HepG2 (cell line): ENCODE results near the gene ABCG8. TPM values are rescaled to one million over a fixed set of nuclear protein-coding genes. Genes with fewer than 3 reads are reported as not detected.

Source experiments
- CHCHD3 ChIP-seq: sonication (generic); formaldehyde crosslinking; IDR thresholded peaks from 2 replicates; pipeline ENCODE4 v1.8.0; 2022; ENCODE audit warnings: mild to moderate bottlenecking, missing genetic modification reagents, moderate library complexity
- CHD2 ChIP-seq: IDR thresholded peaks from 2 replicates; pipeline ENCODE4 v1.6.1; 2011; ENCODE audit warnings: low read depth, low read length, improper control_type of control experiment
- ESRRA ChIP-seq: sonication (generic); formaldehyde crosslinking; IDR thresholded peaks from 2 replicates; pipeline ENCODE4 v1.5.1; 2020; ENCODE audit warnings: mild to moderate bottlenecking, low read depth, missing genetic modification reagents
- NFIC ChIP-seq: IDR thresholded peaks from 2 replicates; pipeline ENCODE4 v1.6.1; 2012; ENCODE audit warnings: mild to moderate bottlenecking, low read length, inconsistent platforms
- SMARCC2 ChIP-seq: fragments of 450-650 bp; IDR thresholded peaks from 2 replicates; pipeline ENCODE4 v1.6.1; 2017; ENCODE audit warnings: antibody characterized with exemption, mild to moderate bottlenecking
- SOX6 ChIP-seq, 2 experiments: fragments of 450-650 bp in 1 of 2; sonication (generic) in 1 of 2; formaldehyde crosslinking in 1 of 2; IDR thresholded peaks; 2 replicates each; pipeline versions ENCODE4 v1.4.0 to v1.6.1; 2017 to 2020; ENCODE audit warnings: antibody characterized with exemption in 1 of 2, mild to moderate bottlenecking in 1 of 2, missing genetic modification reagents in 1 of 2
- ZFX ChIP-seq: sonication (generic); formaldehyde crosslinking; IDR thresholded peaks from 2 replicates; pipeline ENCODE4 v1.4.0; 2020; ENCODE audit warnings: mild to moderate bottlenecking, low read depth, missing genetic modification reagents, moderate library complexity
- ZNF17 ChIP-seq: sonication (generic); formaldehyde crosslinking; IDR thresholded peaks from 2 replicates; pipeline ENCODE4 v1.5.0; 2020; ENCODE audit warnings: mild to moderate bottlenecking, missing genetic modification reagents
- ZNF180 ChIP-seq: sonication (generic); formaldehyde crosslinking; IDR thresholded peaks from 2 replicates; pipeline ENCODE4 v1.4.0; 2020; ENCODE audit warnings: low read depth, missing genetic modification reagents, borderline replicate concordance
- ZNF230 ChIP-seq: sonication (generic); formaldehyde crosslinking; IDR thresholded peaks from 2 replicates; pipeline ENCODE4 v1.4.0; 2020; ENCODE audit warnings: mild to moderate bottlenecking, missing genetic modification reagents
- ZNF337 ChIP-seq: sonication (generic); formaldehyde crosslinking; IDR thresholded peaks from 2 replicates; pipeline ENCODE4 v1.5.1; 2020; ENCODE audit warnings: missing genetic modification reagents, low read depth, mild to moderate bottlenecking, borderline replicate concordance
- ZNF782 ChIP-seq: sonication (generic); formaldehyde crosslinking; IDR thresholded peaks from 2 replicates; pipeline ENCODE4 v1.4.0; 2020; ENCODE audit warnings: missing genetic modification reagents, mild to moderate bottlenecking, borderline replicate concordance
- polyA plus RNA-seq, 8 experiments: library from polyadenylated mRNA; depleted of rRNA in 3 of 8; stranded (reverse) in 7 of 8; unstranded in 1 of 8; fragments of >200 nt; fragmentation: Illumina TruSeq in 4 of 8; extraction: Trizol in 4 of 8; gene quantifications; 2 replicates each; pipeline versions ENCODE4 v1.2.1 to v1.2.3, GENCODE V29; 2011 to 2016; ENCODE audit warnings: low read depth in 4 of 8, missing spikeins in 1 of 8, mixed read lengths in 1 of 8; ENCODE audit not compliant: insufficient read depth in 1 of 8
- total RNA-seq, 5 experiments: library from RNA; depleted of rRNA; stranded (reverse); fragments of >200 nt; fragmentation: Illumina TruSeq; extraction: Trizol; gene quantifications; 2 replicates each; pipeline ENCODE4 v1.2.3, GENCODE V29; 2016; ENCODE audit warnings: low read depth in 1 of 5
- TF ChIP-seq, protein P1 (sequence below): sonication (generic); formaldehyde crosslinking; IDR thresholded peaks from 2 replicates; pipeline ENCODE4 v1.4.0; 2020; ENCODE audit warnings: mild to moderate bottlenecking, missing genetic modification reagents
- TF ChIP-seq, protein P2 (sequence below): sonication (generic); formaldehyde crosslinking; IDR thresholded peaks from 2 replicates; pipeline ENCODE4 v1.4.0; 2020; ENCODE audit warnings: mild to moderate bottlenecking, missing genetic modification reagents
- TF ChIP-seq, protein P3 (sequence below): IDR thresholded peaks from 2 replicates; pipeline ENCODE4 v1.6.1; 2016; ENCODE audit warnings: low read depth, control low read depth
- TF ChIP-seq, protein P4 (sequence below): sonication (generic); formaldehyde crosslinking; IDR thresholded peaks from 2 replicates; pipeline ENCODE4 v1.5.1; 2020; ENCODE audit warnings: mild to moderate bottlenecking, missing genetic modification reagents, borderline replicate concordance
- TF ChIP-seq, protein P5 (sequence below): sonication (generic); formaldehyde crosslinking; conservative IDR thresholded peaks from 2 replicates; pipeline ENCODE4 v1.4.0; 2020; ENCODE audit warnings: mild to moderate bottlenecking, missing genetic modification reagents, moderate library complexity

Gene ABCG8
- total and polyA plus RNA-seq, 2 of the 13 experiments (the other 11 are each of a cell fraction or from before 2014, with no cell fraction given), result 8.1 to 8.8 TPM

DNA sequence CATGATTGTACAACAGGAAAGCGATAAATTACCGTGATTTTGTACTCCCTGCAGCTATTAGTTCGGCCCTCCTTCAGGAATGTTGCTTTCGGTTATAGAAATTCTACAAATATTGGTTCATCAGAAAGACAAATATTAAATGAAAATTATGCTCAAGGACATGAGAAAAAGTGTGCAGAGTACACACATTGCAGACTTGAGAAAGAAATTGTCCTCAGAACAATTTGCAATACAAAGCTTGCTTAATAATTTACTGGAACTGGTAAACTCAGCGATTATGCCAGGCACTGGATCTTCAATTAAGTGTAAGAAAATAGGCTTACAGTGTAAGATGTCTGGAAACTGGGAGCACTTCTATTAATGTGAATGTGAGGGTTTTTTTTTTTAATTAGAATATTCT, 45.9 kb downstream of the ABCG8 start (continued):
- TF ChIP-seq SMARCC2, result no peak
- no peak for TF ChIP-seq ZNF180 (CRISPR knock-in tag)
- TF ChIP-seq, protein P1, sequence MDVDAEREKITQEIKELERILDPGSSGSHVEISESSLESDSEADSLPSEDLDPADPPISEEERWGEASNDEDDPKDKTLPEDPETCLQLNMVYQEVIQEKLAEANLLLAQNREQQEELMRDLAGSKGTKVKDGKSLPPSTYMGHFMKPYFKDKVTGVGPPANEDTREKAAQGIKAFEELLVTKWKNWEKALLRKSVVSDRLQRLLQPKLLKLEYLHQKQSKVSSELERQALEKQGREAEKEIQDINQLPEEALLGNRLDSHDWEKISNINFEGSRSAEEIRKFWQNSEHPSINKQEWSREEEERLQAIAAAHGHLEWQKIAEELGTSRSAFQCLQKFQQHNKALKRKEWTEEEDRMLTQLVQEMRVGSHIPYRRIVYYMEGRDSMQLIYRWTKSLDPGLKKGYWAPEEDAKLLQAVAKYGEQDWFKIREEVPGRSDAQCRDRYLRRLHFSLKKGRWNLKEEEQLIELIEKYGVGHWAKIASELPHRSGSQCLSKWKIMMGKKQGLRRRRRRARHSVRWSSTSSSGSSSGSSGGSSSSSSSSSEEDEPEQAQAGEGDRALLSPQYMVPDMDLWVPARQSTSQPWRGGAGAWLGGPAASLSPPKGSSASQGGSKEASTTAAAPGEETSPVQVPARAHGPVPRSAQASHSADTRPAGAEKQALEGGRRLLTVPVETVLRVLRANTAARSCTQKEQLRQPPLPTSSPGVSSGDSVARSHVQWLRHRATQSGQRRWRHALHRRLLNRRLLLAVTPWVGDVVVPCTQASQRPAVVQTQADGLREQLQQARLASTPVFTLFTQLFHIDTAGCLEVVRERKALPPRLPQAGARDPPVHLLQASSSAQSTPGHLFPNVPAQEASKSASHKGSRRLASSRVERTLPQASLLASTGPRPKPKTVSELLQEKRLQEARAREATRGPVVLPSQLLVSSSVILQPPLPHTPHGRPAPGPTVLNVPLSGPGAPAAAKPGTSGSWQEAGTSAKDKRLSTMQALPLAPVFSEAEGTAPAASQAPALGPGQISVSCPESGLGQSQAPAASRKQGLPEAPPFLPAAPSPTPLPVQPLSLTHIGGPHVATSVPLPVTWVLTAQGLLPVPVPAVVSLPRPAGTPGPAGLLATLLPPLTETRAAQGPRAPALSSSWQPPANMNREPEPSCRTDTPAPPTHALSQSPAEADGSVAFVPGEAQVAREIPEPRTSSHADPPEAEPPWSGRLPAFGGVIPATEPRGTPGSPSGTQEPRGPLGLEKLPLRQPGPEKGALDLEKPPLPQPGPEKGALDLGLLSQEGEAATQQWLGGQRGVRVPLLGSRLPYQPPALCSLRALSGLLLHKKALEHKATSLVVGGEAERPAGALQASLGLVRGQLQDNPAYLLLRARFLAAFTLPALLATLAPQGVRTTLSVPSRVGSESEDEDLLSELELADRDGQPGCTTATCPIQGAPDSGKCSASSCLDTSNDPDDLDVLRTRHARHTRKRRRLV, result no peak
- TF ChIP-seq SOX6 (IDR thresholded peaks at IDR 0.05), result no peak
- TF ChIP-seq SOX6 (CRISPR knock-in tag; IDR thresholded peaks at IDR 0.05), result peak; percentile 49; the same call in 1 of the 2 replicates
- TF ChIP-seq ESRRA (CRISPR knock-in tag), result no peak
- TF ChIP-seq, protein P2, sequence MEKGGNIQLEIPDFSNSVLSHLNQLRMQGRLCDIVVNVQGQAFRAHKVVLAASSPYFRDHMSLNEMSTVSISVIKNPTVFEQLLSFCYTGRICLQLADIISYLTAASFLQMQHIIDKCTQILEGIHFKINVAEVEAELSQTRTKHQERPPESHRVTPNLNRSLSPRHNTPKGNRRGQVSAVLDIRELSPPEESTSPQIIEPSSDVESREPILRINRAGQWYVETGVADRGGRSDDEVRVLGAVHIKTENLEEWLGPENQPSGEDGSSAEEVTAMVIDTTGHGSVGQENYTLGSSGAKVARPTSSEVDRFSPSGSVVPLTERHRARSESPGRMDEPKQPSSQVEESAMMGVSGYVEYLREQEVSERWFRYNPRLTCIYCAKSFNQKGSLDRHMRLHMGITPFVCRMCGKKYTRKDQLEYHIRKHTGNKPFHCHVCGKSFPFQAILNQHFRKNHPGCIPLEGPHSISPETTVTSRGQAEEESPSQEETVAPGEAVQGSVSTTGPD (CRISPR knock-in tag), result no peak
- no peak for TF ChIP-seq ZFX (CRISPR knock-in tag)
- no peak for TF ChIP-seq CHD2
- TF ChIP-seq ZNF782 (CRISPR knock-in tag), result no peak
- TF ChIP-seq ZNF17, result no peak
- TF ChIP-seq ZNF337 (CRISPR knock-in tag), result no peak
- TF ChIP-seq CHCHD3 (CRISPR knock-in tag), result no peak
- TF ChIP-seq, protein P3, sequence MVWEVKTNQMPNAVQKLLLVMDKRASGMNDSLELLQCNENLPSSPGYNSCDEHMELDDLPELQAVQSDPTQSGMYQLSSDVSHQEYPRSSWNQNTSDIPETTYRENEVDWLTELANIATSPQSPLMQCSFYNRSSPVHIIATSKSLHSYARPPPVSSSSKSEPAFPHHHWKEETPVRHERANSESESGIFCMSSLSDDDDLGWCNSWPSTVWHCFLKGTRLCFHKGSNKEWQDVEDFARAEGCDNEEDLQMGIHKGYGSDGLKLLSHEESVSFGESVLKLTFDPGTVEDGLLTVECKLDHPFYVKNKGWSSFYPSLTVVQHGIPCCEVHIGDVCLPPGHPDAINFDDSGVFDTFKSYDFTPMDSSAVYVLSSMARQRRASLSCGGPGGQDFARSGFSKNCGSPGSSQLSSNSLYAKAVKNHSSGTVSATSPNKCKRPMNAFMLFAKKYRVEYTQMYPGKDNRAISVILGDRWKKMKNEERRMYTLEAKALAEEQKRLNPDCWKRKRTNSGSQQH (CRISPR knock-in tag), result no peak
- TF ChIP-seq NFIC, result peak; percentile 66; the same call in 1 of the 2 replicates
- TF ChIP-seq, protein P4, sequence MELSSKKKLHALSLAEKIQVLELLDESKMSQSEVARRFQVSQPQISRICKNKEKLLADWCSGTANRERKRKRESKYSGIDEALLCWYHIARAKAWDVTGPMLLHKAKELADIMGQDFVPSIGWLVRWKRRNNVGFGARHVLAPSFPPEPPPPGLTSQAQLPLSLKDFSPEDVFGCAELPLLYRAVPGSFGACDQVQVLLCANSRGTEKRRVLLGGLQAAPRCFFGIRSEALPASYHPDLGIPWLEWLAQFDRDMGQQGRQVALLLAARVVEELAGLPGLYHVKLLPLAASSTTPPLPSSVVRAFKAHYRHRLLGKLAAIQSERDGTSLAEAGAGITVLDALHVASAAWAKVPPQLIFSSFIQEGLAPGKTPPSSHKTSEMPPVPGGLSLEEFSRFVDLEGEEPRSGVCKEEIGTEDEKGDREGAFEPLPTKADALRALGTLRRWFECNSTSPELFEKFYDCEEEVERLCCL, result no peak
- TF ChIP-seq, protein P5, sequence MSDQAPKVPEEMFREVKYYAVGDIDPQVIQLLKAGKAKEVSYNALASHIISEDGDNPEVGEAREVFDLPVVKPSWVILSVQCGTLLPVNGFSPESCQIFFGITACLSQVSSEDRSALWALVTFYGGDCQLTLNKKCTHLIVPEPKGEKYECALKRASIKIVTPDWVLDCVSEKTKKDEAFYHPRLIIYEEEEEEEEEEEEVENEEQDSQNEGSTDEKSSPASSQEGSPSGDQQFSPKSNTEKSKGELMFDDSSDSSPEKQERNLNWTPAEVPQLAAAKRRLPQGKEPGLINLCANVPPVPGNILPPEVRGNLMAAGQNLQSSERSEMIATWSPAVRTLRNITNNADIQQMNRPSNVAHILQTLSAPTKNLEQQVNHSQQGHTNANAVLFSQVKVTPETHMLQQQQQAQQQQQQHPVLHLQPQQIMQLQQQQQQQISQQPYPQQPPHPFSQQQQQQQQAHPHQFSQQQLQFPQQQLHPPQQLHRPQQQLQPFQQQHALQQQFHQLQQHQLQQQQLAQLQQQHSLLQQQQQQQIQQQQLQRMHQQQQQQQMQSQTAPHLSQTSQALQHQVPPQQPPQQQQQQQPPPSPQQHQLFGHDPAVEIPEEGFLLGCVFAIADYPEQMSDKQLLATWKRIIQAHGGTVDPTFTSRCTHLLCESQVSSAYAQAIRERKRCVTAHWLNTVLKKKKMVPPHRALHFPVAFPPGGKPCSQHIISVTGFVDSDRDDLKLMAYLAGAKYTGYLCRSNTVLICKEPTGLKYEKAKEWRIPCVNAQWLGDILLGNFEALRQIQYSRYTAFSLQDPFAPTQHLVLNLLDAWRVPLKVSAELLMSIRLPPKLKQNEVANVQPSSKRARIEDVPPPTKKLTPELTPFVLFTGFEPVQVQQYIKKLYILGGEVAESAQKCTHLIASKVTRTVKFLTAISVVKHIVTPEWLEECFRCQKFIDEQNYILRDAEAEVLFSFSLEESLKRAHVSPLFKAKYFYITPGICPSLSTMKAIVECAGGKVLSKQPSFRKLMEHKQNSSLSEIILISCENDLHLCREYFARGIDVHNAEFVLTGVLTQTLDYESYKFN (CRISPR knock-in tag), result 0 out of 2 replicates have a peak, but pooled peaks have one; percentile 18
- TF ChIP-seq ZNF230, result no peak
